Activated CD8-positive, alpha-beta T cell treated with anti-CD3 and anti-CD28 coated beads for 36 hours (primary cell): ENCODE measurements around the gene CALCOCO2. TPM values are rescaled to one million over a fixed set of nuclear protein-coding genes. Genes with fewer than 3 reads are reported as not detected.

Experiments
- ATAC-seq: fragments of 200-7000 bp; cut with Tn5 transposase; one replicate; pipeline ENCODE4 v1.10.0; 2021; ENCODE audit warnings: mild to moderate bottlenecking, moderate library complexity
- CTCF ChIA-PET: fragments of 350-600 bp; sonication (Branson Sonifier 250); formaldehyde crosslinking; loops from one replicate; lab custom pipeline; 2021; ENCODE audit warnings: antibody characterized with exemption; lab: Charles Lee
- POLR2A ChIA-PET: fragments of 350-600 bp; sonication (Branson Sonifier 250); formaldehyde crosslinking; loops from one replicate; lab custom pipeline; 2021; ENCODE audit warnings: antibody characterized with exemption; lab: Charles Lee
- DNase-seq: peaks from one replicate; pipeline ENCODE4 v3.0.0-alpha.2; 2020
- H3K27ac Mint-ChIP-seq: one replicate; pipeline ENCODE4 v1.8.0; 2021; ENCODE audit warnings: mild to moderate bottlenecking, mixed read lengths
- H3K27me3 Mint-ChIP-seq: one replicate; pipeline ENCODE4 v1.8.0; 2021; ENCODE audit warnings: mixed read lengths
- H3K36me3 Mint-ChIP-seq: one replicate; pipeline ENCODE4 v1.8.0; 2021; ENCODE audit warnings: low read depth, mixed read lengths
- H3K4me1 Mint-ChIP-seq: one replicate; pipeline ENCODE4 v1.8.0; 2021; ENCODE audit warnings: low read depth, mixed read lengths
- H3K4me3 Mint-ChIP-seq: one replicate; pipeline ENCODE4 v1.8.0; 2021; ENCODE audit warnings: mild to moderate bottlenecking, moderate library complexity, mixed read lengths
- H3K9me3 Mint-ChIP-seq: one replicate; pipeline ENCODE4 v1.8.0; 2021; ENCODE audit warnings: mixed read lengths
- CTCF ChIP-seq: fragments of 200-600 bp; IDR thresholded peaks from one replicate; pipeline ENCODE4 v1.8.0; 2022; ENCODE audit warnings: antibody characterized with exemption, mild to moderate bottlenecking
- intact Hi-C: fragments of 100-400 bp; cut with micrococcal nuclease; formaldehyde crosslinking; loops from one replicate; pipeline ENCODE4 v1.10.0; 2022
- total RNA-seq, 2 experiments: library from RNA; stranded (reverse); gene quantifications; one replicate each; pipeline ENCODE4 v1.2.3, GENCODE V29; 2021

CALCOCO2 gene
- total RNA-seq, 2 experiments from 2014 or later: 69.2 to 73.1 TPM

- H3K27me3 Mint-ChIP-seq: no peaks in the 10 kb centered on the region
- H3K4me1 Mint-ChIP-seq: peaks cover 41% of the 10 kb centered on the region
- DNase-seq (peak; percentile 92), ATAC-seq (peak; percentile 85)
- intact Hi-C loops: no loop called here
- H3K4me3 Mint-ChIP-seq: peak within 1 kb of the TSS; percentile 92
- peaks cover 40% of the 10 kb centered on the region for H3K36me3 Mint-ChIP-seq
- peak within 1 kb of the TSS; percentile 97 for H3K27ac Mint-ChIP-seq
- H3K9me3 Mint-ChIP-seq: no peaks in the 10 kb centered on the region
- POLR2A ChIA-PET: interaction anchor here (0.9 to 2.9 kb wide), 22 partner anchors 9 to 799 kb away, joined by 3 to 62 read pairs (median 4); partner anchors contain the start of genes ATP5MC1, IGF2BP1 and SNF8
- CTCF ChIA-PET: interaction anchor here (0.8 to 0.9 kb wide), 2 partner anchors 11 to 14 kb away, joined by 4 read pairs; no protein-coding TSS in a partner anchor
- TF ChIP-seq CTCF: no peak
These were observed 77.4 kb downstream of the CALCOCO2 start, which contains the start of gene UBE2Z for GRCh38 chr17:48908047-48908843. Gene UBE2Z (plus strand): TSS chr17:48908407. CDS start chr17:48908504, 97 bp downstream.

GRCh38 chr17:48908853-48909394 lies 78.1 kb downstream of the CALCOCO2 start:
- intact Hi-C loops: no loop called here
- Mint-ChIP-seq H3K36me3 (peaks cover 47% of the 10 kb centered on the region), H3K27ac (peak overlapping the region; percentile 95), H3K4me3 (peak overlapping the region; percentile 92), H3K27me3 (no peaks in the 10 kb centered on the region), H3K9me3 (no peaks in the 10 kb centered on the region), H3K4me1 (peaks cover 47% of the 10 kb centered on the region)
- ChIA-PET POLR2A (interaction anchor here (0.9 to 2.9 kb wide), 12 partner anchors 8 to 283 kb away, joined by 3 to 62 read pairs (median 4); partner anchors contain the start of genes ATP5MC1 and IGF2BP1), CTCF (no interaction called here)
- DNase-seq (peak; percentile 97), ATAC-seq (peak; percentile 69)
- no peak for TF ChIP-seq CTCF

- H3K27ac Mint-ChIP-seq: peak overlapping the region; percentile 95
- peaks cover 54% of the 10 kb centered on the region for H3K4me1 Mint-ChIP-seq
- intact Hi-C loops: no loop called here
- no peaks in the 10 kb centered on the region for H3K9me3 Mint-ChIP-seq
- no peak for TF ChIP-seq CTCF
- no peaks in the 10 kb centered on the region for H3K27me3 Mint-ChIP-seq
- peak overlapping the region; percentile 92 for H3K4me3 Mint-ChIP-seq
- DNase-seq (peak; percentile 32), ATAC-seq (no peak)
- ChIA-PET POLR2A (interaction anchor here (1.0 to 2.9 kb wide), 9 partner anchors 7 to 88 kb away, joined by 3 to 62 read pairs (median 4); partner anchors contain the start of genes ATP5MC1 and IGF2BP1), CTCF (no interaction called here)
- peaks cover 55% of the 10 kb centered on the region for H3K36me3 Mint-ChIP-seq
These were observed 78.9 kb downstream of the CALCOCO2 start for GRCh38 chr17:48909783-48910182.

GRCh38 chr17:48910370-48910769 lies 79.5 kb downstream of the CALCOCO2 start:
- Mint-ChIP-seq H3K27me3 (no peaks in the 10 kb centered on the region), H3K4me3 (peak overlapping the region; percentile 92), H3K27ac (peak overlapping the region; percentile 95), H3K4me1 (peaks cover 59% of the 10 kb centered on the region), H3K9me3 (no peaks in the 10 kb centered on the region), H3K36me3 (peaks cover 59% of the 10 kb centered on the region)
- intact Hi-C loops: no loop called here
- POLR2A ChIA-PET: interaction anchor here (1.0 to 1.4 kb wide), 3 partner anchors 17 to 73 kb away, joined by 3 read pairs; no protein-coding TSS in a partner anchor
- no peak for DNase-seq
- ATAC-seq: no peak
- no peak for TF ChIP-seq CTCF
- CTCF ChIA-PET: no interaction called here
